Dedifferentiated amniotic fluid mesenchymal stem cell (primary cell): ENCODE results near the gene DUSP22.

ENCODE experiments used
- DNase-seq: peaks from one replicate; pipeline ENCODE4 v3.0.0-alpha.2; 2016; ENCODE audit errors: extremely low spot score

DUSP22 gene

DNA sequence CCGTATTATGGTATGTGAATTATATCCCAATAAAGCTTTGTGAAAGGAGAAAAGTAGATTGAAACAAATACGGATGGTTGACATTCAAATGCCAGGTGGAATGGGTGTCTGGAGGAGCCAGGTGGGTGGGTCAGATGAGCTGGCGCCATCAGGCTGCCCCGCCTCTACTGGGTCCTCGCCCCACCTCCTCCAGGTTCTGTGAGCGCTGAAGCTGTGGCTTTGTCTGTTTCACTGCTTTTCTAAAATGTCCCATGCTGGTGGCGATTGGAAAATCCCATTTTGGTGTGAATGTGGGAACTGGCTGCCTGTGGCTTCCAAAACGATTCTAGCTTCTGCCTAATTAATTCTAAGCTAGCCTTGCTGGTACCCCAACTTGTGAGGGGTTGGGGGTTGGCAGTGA lies 16.5 kb downstream of the DUSP22 start:
- DNase-seq, result no peak

DNA sequence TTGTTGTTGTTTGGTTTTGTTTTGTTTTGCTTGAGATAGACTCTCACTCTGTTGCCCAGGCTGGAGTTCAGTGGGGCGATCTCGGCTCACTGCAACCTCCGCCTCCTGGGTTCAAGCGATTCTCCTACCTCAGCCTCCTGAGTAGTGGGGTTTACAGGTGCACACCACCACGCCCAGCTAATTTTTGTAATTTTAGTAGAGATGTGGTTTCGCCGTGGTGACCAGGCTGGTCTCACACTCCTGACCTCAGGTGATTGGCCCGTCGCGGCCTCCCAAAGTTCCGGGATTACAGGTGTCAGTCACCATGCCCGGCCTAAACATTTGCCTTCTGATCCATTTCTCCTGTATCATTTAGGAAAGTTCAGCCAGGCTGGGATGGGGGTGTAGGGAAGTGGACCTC lies 17.7 kb downstream of the DUSP22 start:
- DNase-seq, result no peak

GRCh38 chr6:310671-311070 lies 18.4 kb downstream of the DUSP22 start:
- no peak for DNase-seq

DNA sequence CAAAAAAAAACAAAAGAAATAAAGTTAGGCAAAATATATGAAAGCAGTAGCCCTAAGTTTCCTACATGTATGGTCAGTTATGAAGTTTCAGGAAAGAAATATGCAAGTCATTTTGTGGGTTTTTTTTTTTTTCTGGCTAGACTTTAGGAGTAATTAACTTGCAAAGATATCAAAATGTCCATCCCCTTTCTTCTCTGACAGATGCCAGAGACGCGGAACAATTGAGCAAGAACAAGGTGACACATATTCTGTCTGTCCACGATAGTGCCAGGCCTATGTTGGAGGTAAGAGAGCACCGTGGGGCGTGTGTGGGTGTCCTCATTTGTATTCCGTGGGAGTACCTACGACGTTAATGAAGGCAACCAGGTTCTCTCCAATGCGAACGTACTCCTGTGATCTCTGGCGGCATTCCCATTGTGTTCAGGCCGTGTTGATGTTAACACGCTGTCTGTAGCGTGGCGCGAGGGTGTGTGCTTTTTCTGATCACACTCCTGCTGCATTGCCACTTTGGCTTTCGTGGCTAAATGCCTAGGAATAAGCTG lies 19.5 kb downstream of the DUSP22 start:
- no peak for DNase-seq

GRCh38 chr6:313087-313486 lies 20.8 kb downstream of the DUSP22 start:
- DNase-seq, result no peak

DNA sequence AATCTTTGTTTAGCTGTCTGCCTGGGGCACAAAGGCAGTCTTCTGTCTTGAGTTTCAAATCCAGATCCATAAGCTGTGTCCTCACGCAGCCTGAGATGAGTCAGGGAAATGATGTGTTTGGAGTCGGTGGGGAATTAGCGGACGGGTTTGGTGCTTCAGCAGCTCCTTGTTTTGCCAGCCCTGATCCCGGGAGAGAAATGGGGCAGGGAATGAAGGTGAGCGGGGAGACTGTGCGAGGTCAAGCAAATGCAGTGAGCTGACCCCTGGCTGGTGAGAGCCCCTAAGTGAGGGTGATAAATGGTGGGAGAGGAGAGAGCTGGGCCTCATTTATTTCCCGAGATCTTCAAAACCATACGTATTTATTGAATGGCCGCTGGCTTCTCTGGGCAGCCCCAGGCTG lies 21.6 kb downstream of the DUSP22 start:
- no peak for DNase-seq

GRCh38 chr6:314377-314776 lies 22.1 kb downstream of the DUSP22 start:
- no peak for DNase-seq

DNA sequence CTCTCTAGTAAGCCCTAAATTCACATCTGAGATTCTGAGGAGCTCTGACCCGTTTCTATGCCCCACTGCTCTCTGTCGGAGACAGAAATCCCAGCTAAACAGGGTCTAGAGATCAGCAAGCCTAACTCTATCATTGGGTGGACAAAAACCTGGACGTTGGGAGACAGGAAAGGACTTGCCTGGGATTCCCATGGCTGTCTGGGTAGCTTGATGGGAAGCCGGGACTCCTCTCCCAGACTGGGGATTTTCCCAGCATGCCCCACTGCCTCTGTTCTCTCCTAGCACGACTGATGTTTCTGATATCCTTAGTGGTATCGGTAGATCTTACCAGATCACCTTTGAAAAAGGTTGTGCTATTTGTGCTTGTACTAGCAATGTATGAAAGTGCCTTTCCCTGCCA lies 22.9 kb downstream of the DUSP22 start:
- no peak for DNase-seq

GRCh38 chr6:315921-316752 lies 23.9 kb downstream of the DUSP22 start:
- DNase-seq, result no peak

DNA sequence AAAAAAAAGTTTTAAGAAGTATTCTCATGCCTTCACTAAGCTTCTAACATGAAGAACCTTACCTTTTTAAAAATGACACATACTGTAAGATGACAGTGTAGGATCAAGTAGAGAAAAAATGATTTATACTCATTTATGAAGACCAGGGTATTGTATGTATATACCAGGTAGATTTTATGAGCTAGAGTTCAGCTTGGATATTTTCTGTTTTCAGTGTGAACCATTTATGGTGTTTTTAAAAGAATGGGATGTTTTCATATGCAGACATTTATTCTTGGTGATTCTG lies 24.4 kb downstream of the DUSP22 start:
- DNase-seq, result no peak

DNA sequence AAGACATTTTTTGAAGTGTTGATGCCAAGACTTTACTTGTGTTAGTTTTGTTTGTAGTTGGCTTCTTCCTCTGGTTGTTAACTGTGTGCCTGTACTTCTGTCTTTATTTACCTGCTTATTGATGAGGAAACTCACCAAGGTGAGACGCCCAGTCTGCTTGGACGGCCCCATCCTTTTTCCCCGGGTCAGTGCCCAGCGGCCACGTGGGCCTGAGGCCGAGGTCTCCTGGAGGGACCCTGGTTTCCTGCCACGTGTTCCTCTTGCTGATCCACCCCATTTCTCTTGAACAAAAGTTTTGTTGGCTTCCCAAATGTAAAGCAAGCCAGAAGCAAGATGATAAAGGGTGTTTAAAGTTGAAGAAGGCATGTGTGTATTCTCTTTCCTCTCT lies 24.8 kb downstream of the DUSP22 start:
- DNase-seq, result no peak

- DNase-seq, result no peak
Measured at GRCh38 chr6:317448-318144, 25.3 kb downstream of the DUSP22 start.

DNA sequence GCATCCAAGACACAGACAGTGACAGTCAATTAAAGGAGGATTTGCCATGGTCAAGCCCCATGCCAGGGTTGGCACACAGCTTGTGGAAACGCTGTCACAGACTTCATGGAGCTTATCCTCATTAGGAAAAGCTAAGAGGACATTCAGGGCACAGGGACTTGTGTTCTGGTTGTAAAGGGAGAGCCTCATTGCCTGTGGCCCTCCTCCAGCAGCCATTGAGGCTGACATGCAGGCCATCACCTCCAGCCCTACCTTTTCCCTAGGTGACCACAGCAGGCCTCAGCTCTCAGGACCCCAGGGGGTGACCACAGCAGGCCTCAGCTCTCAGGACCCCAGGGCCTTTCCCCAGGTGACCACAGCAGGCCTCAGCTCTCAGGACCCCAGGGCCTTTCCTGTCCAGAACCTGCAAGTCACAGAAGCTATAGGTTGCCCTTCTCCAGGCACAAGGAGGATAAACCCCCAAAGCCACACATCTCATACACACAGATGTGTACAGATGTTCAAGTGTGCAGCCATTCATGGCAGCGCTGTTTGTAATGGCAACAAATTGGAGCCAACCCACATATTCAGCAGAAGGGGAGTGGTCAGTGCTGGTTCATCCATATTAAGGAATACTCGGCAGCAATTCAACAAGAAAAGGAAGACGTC lies 26.1 kb downstream of the DUSP22 start:
- no peak for DNase-seq

- no peak for DNase-seq
Measured at GRCh38 chr6:319177-320131, 27.2 kb downstream of the DUSP22 start.

GRCh38 chr6:320351-321157 lies 28.3 kb downstream of the DUSP22 start:
- no peak for DNase-seq

GRCh38 chr6:321158-321438 lies 28.8 kb downstream of the DUSP22 start:
- no peak for DNase-seq

GRCh38 chr6:321536-322258 lies 29.4 kb downstream of the DUSP22 start:
- no peak for DNase-seq

- DNase-seq, result no peak
Measured at GRCh38 chr6:322259-322930, 30.1 kb downstream of the DUSP22 start.

DNA sequence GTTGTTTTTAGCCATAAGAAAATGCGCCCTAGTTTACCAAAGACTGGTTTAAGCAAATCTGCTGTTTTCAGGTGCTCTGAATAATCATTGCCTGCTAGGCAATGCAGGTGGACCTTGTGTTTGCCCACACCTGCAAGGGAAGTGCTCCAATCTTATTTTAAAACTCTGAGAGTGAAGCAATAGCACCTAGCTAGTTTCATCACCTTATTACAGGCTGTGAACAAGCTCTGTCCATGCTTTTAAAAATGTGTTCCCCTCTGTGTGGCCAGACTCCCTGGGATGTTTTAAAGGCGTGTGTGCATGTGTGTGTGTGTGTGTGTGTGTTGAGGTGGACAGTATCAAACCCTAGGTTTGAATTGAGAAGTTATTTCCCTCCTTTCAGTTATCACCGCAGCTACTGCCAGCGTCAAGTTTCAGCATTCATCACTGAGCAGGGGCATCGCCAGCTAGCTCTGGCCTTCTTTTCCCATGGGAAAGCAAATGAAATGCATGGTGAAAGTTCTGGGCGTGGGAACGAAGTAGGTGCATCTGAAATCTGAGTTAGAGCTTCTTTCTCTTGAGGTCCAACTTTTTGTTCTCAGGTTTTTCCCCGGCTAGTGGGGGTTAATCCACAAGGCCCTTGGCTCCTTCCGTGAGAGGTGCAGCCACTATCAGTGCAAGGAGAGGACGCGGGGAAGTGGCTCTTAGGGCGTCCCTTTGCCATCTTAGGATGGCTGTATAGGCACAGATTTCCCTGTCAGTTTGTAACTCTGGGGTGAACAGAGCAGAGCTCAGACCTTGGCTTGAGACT lies 30.8 kb downstream of the DUSP22 start:
- DNase-seq, result no peak
